Activated CD4-positive, alpha-beta T cell treated with anti-CD3 and anti-CD28 coated beads for 36 hours (primary cell): ENCODE results near the gene YKT6. TPM values are rescaled to one million over a fixed set of nuclear protein-coding genes. Genes with fewer than 3 reads are reported as not detected.
"Not testable (repeated sequence)": the region's sequence is repeated elsewhere in the genome, so short reads cannot be mapped to it uniquely, and the experiment has no call there.

Experiments used
- ATAC-seq: fragments of 200-7000 bp; cut with Tn5 transposase; one replicate; pipeline ENCODE4 v1.10.0; 2021; ENCODE audit warnings: mild to moderate bottlenecking, moderate library complexity
- CTCF ChIA-PET: fragments of 350-600 bp; sonication (Branson Sonifier 250); formaldehyde crosslinking; loops from one replicate; lab custom pipeline; 2021; ENCODE audit warnings: antibody characterized with exemption; lab: Charles Lee
- POLR2A ChIA-PET: fragments of 350-600 bp; sonication (Branson Sonifier 250); formaldehyde crosslinking; loops from one replicate; lab custom pipeline; 2021; ENCODE audit warnings: antibody characterized with exemption, inconsistent platforms; lab: Charles Lee
- DNase-seq: peaks from one replicate; pipeline ENCODE4 v3.0.0-alpha.2; 2020
- H3K27ac Mint-ChIP-seq: one replicate; pipeline ENCODE4 v1.8.0; 2021; ENCODE audit warnings: mixed read lengths
- H3K27me3 Mint-ChIP-seq: one replicate; pipeline ENCODE4 v1.8.0; 2021; ENCODE audit warnings: mixed read lengths
- H3K36me3 Mint-ChIP-seq: one replicate; pipeline ENCODE4 v1.8.0; 2021; ENCODE audit warnings: low read depth, mixed read lengths
- H3K4me1 Mint-ChIP-seq: one replicate; pipeline ENCODE4 v1.8.0; 2021; ENCODE audit warnings: mixed read lengths
- H3K4me3 Mint-ChIP-seq: one replicate; pipeline ENCODE4 v1.8.0; 2021; ENCODE audit warnings: mild to moderate bottlenecking, moderate library complexity, mixed read lengths
- H3K9me3 Mint-ChIP-seq: one replicate; pipeline ENCODE4 v1.8.0; 2021; ENCODE audit warnings: low read depth, mixed read lengths
- intact Hi-C, 2 experiments: fragments of 100-400 bp; cut with DNase I in 1 of 2; cut with micrococcal nuclease in 1 of 2; formaldehyde crosslinking; loops; one replicate each; pipeline versions ENCODE4 v1.14.2 to v1.15.1; 2022 to 2024; cut with DNase I, micrococcal nuclease
- total RNA-seq, 2 experiments: library from RNA; stranded (reverse); gene quantifications; one replicate each; pipeline ENCODE4 v1.2.3, GENCODE V29; 2021

Gene YKT6
- total RNA-seq, 2 experiments from 2014 or later = 51.0 to 51.3 TPM

GRCh38 chr7:44196450-44196872 is 4.3 kb upstream of the YKT6 start:
- ATAC-seq = no peak
- intact Hi-C loops = loop anchor here in 1 of 2 experiments (1.0 kb wide), 1 partner anchor 115 kb away; no protein-coding TSS in a partner anchor
- DNase-seq = peak; percentile 54
- Mint-ChIP-seq H3K4me3 (no peak overlapping the region), H3K9me3 (no peaks in the 10 kb centered on the region), H3K27me3 (peaks cover 6% of the 10 kb centered on the region), H3K27ac (no peak overlapping the region), H3K36me3 (no peaks in the 10 kb centered on the region), H3K4me1 (peaks cover 9% of the 10 kb centered on the region)
- ChIA-PET CTCF (interaction anchor here (0.6 to 1.7 kb wide), 7 partner anchors 47 to 339 kb away, joined by 3 to 5 read pairs (median 4); no protein-coding TSS in a partner anchor), POLR2A (no interaction called here)

GRCh38 chr7:44197474-44197873 is 3.3 kb upstream of the YKT6 start:
- Mint-ChIP-seq H3K4me1 (peaks cover 19% of the 10 kb centered on the region), H3K36me3 (peaks cover under 1% of the 10 kb centered on the region), H3K27me3 (peaks cover 6% of the 10 kb centered on the region), H3K27ac (no peak overlapping the region), H3K4me3 (no peak overlapping the region), H3K9me3 (no peaks in the 10 kb centered on the region)
- intact Hi-C loops = no loop called here
- CTCF ChIA-PET = interaction anchor here (0.6 to 1.0 kb wide), 3 partner anchors 17 to 310 kb away, joined by 3 to 4 read pairs (median 3); no protein-coding TSS in a partner anchor
- DNase-seq = no peak
- POLR2A ChIA-PET = no interaction called here
- no peak for ATAC-seq

- H3K4me3 Mint-ChIP-seq = peak overlapping the region; percentile 67
- ATAC-seq, H3K36me3 Mint-ChIP-seq, DNase-seq, H3K27me3 Mint-ChIP-seq, H3K27ac Mint-ChIP-seq, H3K9me3 Mint-ChIP-seq, POLR2A ChIA-PET: not testable (repeated sequence)
- CTCF ChIA-PET = interaction anchor here (0.7 to 1.1 kb wide), 4 partner anchors 120 to 921 kb away, joined by 3 to 4 read pairs (median 3); partner anchors contain the start of gene DDX56
- intact Hi-C loops = loop anchor here (1.0 to 2.0 kb wide), 9 partner anchors 54 to 549 kb away; partner anchors contain the start of genes POLD2 (in 2 of the 2), DBNL (in 1 of the 2), NUDCD3 (in 1 of the 2) and POLM (in 1 of the 2)
- H3K4me1 Mint-ChIP-seq = peaks cover 24% of the 10 kb centered on the region
Observed at GRCh38 chr7:44200163-44200562, 615 bp upstream of the YKT6 start.

- Mint-ChIP-seq H3K4me1 (peaks cover 25% of the 10 kb centered on the region), H3K27me3 (peaks cover 6% of the 10 kb centered on the region), H3K9me3 (no peaks in the 10 kb centered on the region), H3K4me3 (peak overlapping the region; percentile 80), H3K36me3 (peaks cover 16% of the 10 kb centered on the region), H3K27ac (no peak overlapping the region)
- intact Hi-C loops = loop anchor here in 1 of 2 experiments (2.0 kb wide), 1 partner anchor 547 kb away; the partner anchor contains the start of gene ZMIZ2
- DNase-seq (no peak), ATAC-seq (no peak)
- POLR2A ChIA-PET = interaction anchor here (0.7 kb wide), 1 partner anchor 157 kb away, joined by 4 read pairs; the partner anchor contains the start of gene DBNL
- CTCF ChIA-PET = interaction anchor here (0.6 to 1.0 kb wide), 3 partner anchors 13 to 363 kb away, joined by 3 read pairs; no protein-coding TSS in a partner anchor
Observed at GRCh38 chr7:44201813-44202212, 1.0 kb downstream of the YKT6 start.

- peaks cover 25% of the 10 kb centered on the region for H3K4me1 Mint-ChIP-seq
- H3K36me3 Mint-ChIP-seq = peaks cover 30% of the 10 kb centered on the region
- CTCF ChIA-PET = interaction anchor here (0.8 to 1.3 kb wide), 2 partner anchors 12 to 35 kb away, joined by 3 read pairs; no protein-coding TSS in a partner anchor
- ATAC-seq (no peak), DNase-seq (no peak)
- no peaks in the 10 kb centered on the region for H3K27me3 Mint-ChIP-seq
- intact Hi-C loops = no loop called here
- POLR2A ChIA-PET = no interaction called here
- no peak overlapping the region for H3K27ac Mint-ChIP-seq
- no peak overlapping the region for H3K4me3 Mint-ChIP-seq
- no peaks in the 10 kb centered on the region for H3K9me3 Mint-ChIP-seq
Observed at GRCh38 chr7:44206008-44206407, 5.2 kb downstream of the YKT6 start.

GRCh38 chr7:44208085-44208484 is 7.3 kb downstream of the YKT6 start:
- Mint-ChIP-seq H3K36me3 (peaks cover 32% of the 10 kb centered on the region), H3K27ac (no peak overlapping the region), H3K27me3 (no peaks in the 10 kb centered on the region), H3K4me3 (no peak overlapping the region), H3K4me1 (peaks cover 9% of the 10 kb centered on the region), H3K9me3 (no peaks in the 10 kb centered on the region)
- no peak for ATAC-seq
- POLR2A ChIA-PET = interaction anchor here (0.6 kb wide), 1 partner anchor 29 kb away, joined by 5 read pairs; no protein-coding TSS in a partner anchor
- CTCF ChIA-PET = interaction anchor here (0.6 to 0.7 kb wide), 2 partner anchors 26 to 278 kb away, joined by 3 read pairs; no protein-coding TSS in a partner anchor
- intact Hi-C loops = no loop called here
- DNase-seq = no peak

- Mint-ChIP-seq H3K4me3 (no peak overlapping the region), H3K4me1 (peaks cover 2% of the 10 kb centered on the region), H3K36me3 (peaks cover 30% of the 10 kb centered on the region), H3K9me3 (no peaks in the 10 kb centered on the region), H3K27ac (no peak overlapping the region), H3K27me3 (no peaks in the 10 kb centered on the region)
- ChIA-PET POLR2A (no interaction called here), CTCF (no interaction called here)
- intact Hi-C loops = no loop called here
- ATAC-seq (no peak), DNase-seq (no peak)
Observed at GRCh38 chr7:44210107-44210506, 9.3 kb downstream of the YKT6 start.

GRCh38 chr7:44211126-44211675 is 10.4 kb downstream of the YKT6 start:
- Mint-ChIP-seq H3K27ac (no peak overlapping the region), H3K36me3 (peaks cover 25% of the 10 kb centered on the region), H3K9me3 (no peaks in the 10 kb centered on the region), H3K27me3 (no peaks in the 10 kb centered on the region), H3K4me1 (no peaks in the 10 kb centered on the region), H3K4me3 (no peak overlapping the region)
- ATAC-seq (no peak), DNase-seq (no peak)
- CTCF ChIA-PET = no interaction called here
- intact Hi-C loops = no loop called here
- POLR2A ChIA-PET = no interaction called here

GRCh38 chr7:44212018-44212417 is 11.2 kb downstream of the YKT6 start:
- ChIA-PET POLR2A (no interaction called here), CTCF (interaction anchor here (0.7 kb wide), 2 partner anchors 29 to 276 kb away, joined by 3 read pairs; no protein-coding TSS in a partner anchor)
- H3K27ac Mint-ChIP-seq = no peak overlapping the region
- DNase-seq (no peak), ATAC-seq (no peak)
- H3K4me3 Mint-ChIP-seq = no peak overlapping the region
- H3K36me3 Mint-ChIP-seq = peaks cover 21% of the 10 kb centered on the region
- intact Hi-C loops = no loop called here
- no peaks in the 10 kb centered on the region for H3K4me1 Mint-ChIP-seq
- no peaks in the 10 kb centered on the region for H3K27me3 Mint-ChIP-seq
- H3K9me3 Mint-ChIP-seq = no peaks in the 10 kb centered on the region

GRCh38 chr7:44212581-44213184 is 11.9 kb downstream of the YKT6 start:
- DNase-seq (no peak), ATAC-seq (no peak)
- ChIA-PET POLR2A (no interaction called here), CTCF (interaction anchor here (0.6 to 0.7 kb wide), 4 partner anchors 28 to 275 kb away, joined by 3 to 4 read pairs (median 3); no protein-coding TSS in a partner anchor)
- Mint-ChIP-seq H3K27me3 (no peaks in the 10 kb centered on the region), H3K9me3 (no peaks in the 10 kb centered on the region), H3K4me1 (no peaks in the 10 kb centered on the region), H3K36me3 (peaks cover 21% of the 10 kb centered on the region), H3K4me3 (no peak overlapping the region), H3K27ac (no peak overlapping the region)
- intact Hi-C loops = no loop called here

GRCh38 chr7:44213206-44213876 is 12.6 kb downstream of the YKT6 start:
- intact Hi-C loops = no loop called here
- ATAC-seq = no peak
- no peak overlapping the region for H3K27ac Mint-ChIP-seq

More at GRCh38 chr7:44213206-44213876, 12.6 kb downstream of the YKT6 start:
- no peaks in the 10 kb centered on the region for H3K27me3 Mint-ChIP-seq
- no peak for DNase-seq
- POLR2A ChIA-PET = no interaction called here
- no peak overlapping the region for H3K4me3 Mint-ChIP-seq
- no peaks in the 10 kb centered on the region for H3K9me3 Mint-ChIP-seq
- H3K36me3 Mint-ChIP-seq = peaks cover 18% of the 10 kb centered on the region
- no peaks in the 10 kb centered on the region for H3K4me1 Mint-ChIP-seq
- CTCF ChIA-PET = interaction anchor here (0.7 kb wide), 1 partner anchor 147 kb away, joined by 4 read pairs; no protein-coding TSS in a partner anchor
